Neuronal stem cell (in vitro differentiated cells): ENCODE measurements around the gene CWF19L1. TPM values are rescaled to one million over a fixed set of nuclear protein-coding genes. Genes with fewer than 3 reads are reported as not detected.

Experiments used
- DNase-seq: peaks from one replicate; pipeline ENCODE4 v3.0.0-alpha.2; 2013; ENCODE audit warnings: low spot score
- H2AFZ ChIP-seq: one replicate; pipeline ENCODE4 v1.6.1; 2013; ENCODE audit warnings: mild to moderate bottlenecking, low read length, inconsistent platforms
- H2AK5ac ChIP-seq: 2 replicates; pipeline ENCODE4 v1.6.1; 2013; ENCODE audit warnings: low read depth, mild to moderate bottlenecking, inconsistent platforms, low read length, moderate library complexity, mixed read lengths
- H2BK120ac ChIP-seq: 2 replicates; pipeline ENCODE4 v1.6.1; 2013; ENCODE audit warnings: low read depth, mild to moderate bottlenecking, inconsistent platforms, low read length, moderate library complexity, mixed read lengths
- H2BK12ac ChIP-seq: one replicate; pipeline ENCODE4 v1.6.1; 2013; ENCODE audit warnings: low read length, inconsistent platforms
- H2BK15ac ChIP-seq: 2 replicates; pipeline ENCODE4 v1.6.1; 2013; ENCODE audit warnings: mild to moderate bottlenecking, low read length, inconsistent platforms, mixed read lengths
- H2BK5ac ChIP-seq: one replicate; pipeline ENCODE4 v1.6.1; 2013; ENCODE audit warnings: inconsistent platforms, mild to moderate bottlenecking, low read length, moderate library complexity
- H3K14ac ChIP-seq: one replicate; pipeline ENCODE4 v1.6.1; 2013; ENCODE audit warnings: low read length, inconsistent platforms
- H3K18ac ChIP-seq: 2 replicates; pipeline ENCODE4 v1.6.1; 2013; ENCODE audit warnings: low read length, inconsistent platforms
- H3K23ac ChIP-seq: 2 replicates; pipeline ENCODE4 v1.6.1; 2013; ENCODE audit warnings: low read depth, mild to moderate bottlenecking, mixed read lengths, low read length, inconsistent platforms; ENCODE audit not compliant: poor library complexity
- H3K27ac ChIP-seq: replicated peaks from 3 replicates; pipeline ENCODE4 v1.5.1; 2013; ENCODE audit warnings: low read length, inconsistent platforms
- H3K27me3 ChIP-seq, 3 experiments: 2 replicates each; pipeline ENCODE4 v1.6.1; 2013; ENCODE audit warnings: low read length in 3 of 3, mild to moderate bottlenecking in 2 of 3, inconsistent platforms in 1 of 3, low read depth in 1 of 3, mixed read lengths in 1 of 3, moderate library complexity in 1 of 3; ENCODE audit not compliant: control insufficient read depth in 3 of 3, insufficient read depth in 3 of 3
- H3K36me3 ChIP-seq, 2 donors: replicated peaks in 1 of 2; 2 replicates each; pipeline ENCODE4 v1.6.1; 2013; ENCODE audit warnings: low read length in 2 of 2; ENCODE audit not compliant: control insufficient read depth in 2 of 2, insufficient read depth in 2 of 2
- H3K4ac ChIP-seq: 2 replicates; pipeline ENCODE4 v1.6.1; 2013; ENCODE audit warnings: inconsistent platforms, mild to moderate bottlenecking, low read length, moderate library complexity
- H3K4me1 ChIP-seq, 2 donors: 1 replicate in 1 of 2; 2 replicates in 1 of 2; pipeline ENCODE4 v1.6.1; 2013; ENCODE audit warnings: low read length in 2 of 2, low read depth in 1 of 2; ENCODE audit not compliant: control insufficient read depth in 2 of 2, insufficient read depth in 1 of 2
- H3K4me2 ChIP-seq: one replicate; pipeline ENCODE4 v1.6.1; 2013; ENCODE audit warnings: mild to moderate bottlenecking, low read length, inconsistent platforms; ENCODE audit not compliant: insufficient read depth, poor library complexity, severe bottlenecking
- H3K4me3 ChIP-seq, 2 donors: 2 replicates each; pipeline ENCODE4 v1.5.1; 2013; ENCODE audit warnings: low read length in 2 of 2, mild to moderate bottlenecking in 2 of 2, inconsistent platforms in 1 of 2, moderate library complexity in 1 of 2
- H3K79me1 ChIP-seq: one replicate; pipeline ENCODE4 v1.6.1; 2013; ENCODE audit warnings: low read depth, mild to moderate bottlenecking, inconsistent platforms, low read length, moderate library complexity
- H3K9ac ChIP-seq: one replicate; pipeline ENCODE4 v1.6.1; 2013; ENCODE audit warnings: mild to moderate bottlenecking, low read depth, low read length, inconsistent platforms; ENCODE audit not compliant: poor library complexity
- H3K9me3 ChIP-seq, 2 donors: replicated peaks in 1 of 2; 2 replicates each; pipeline versions ENCODE3 to v1.6.1; 2013; ENCODE audit warnings: low read length in 2 of 2, mild to moderate bottlenecking in 2 of 2, inconsistent platforms in 1 of 2, low read depth in 1 of 2, mixed read lengths in 1 of 2, moderate library complexity in 1 of 2; ENCODE audit not compliant: control insufficient read depth in 2 of 2, insufficient read depth in 1 of 2
- H4K8ac ChIP-seq: one replicate; pipeline ENCODE4 v1.6.1; 2013; ENCODE audit warnings: low read depth, mild to moderate bottlenecking, inconsistent platforms, low read length, moderate library complexity
- H4K91ac ChIP-seq: one replicate; pipeline ENCODE4 v1.6.1; 2013; ENCODE audit warnings: low read length, low read depth, mild to moderate bottlenecking, inconsistent platforms; ENCODE audit not compliant: poor library complexity
- WGBS, 2 donors: extraction: QIAGEN DNeasy Blood & Tissue Kit; methylation state at CpG; one replicate each; pipeline ENCODE4 v1.1.7; 2013; ENCODE audit warnings: missing lambda C conversion rate in 2 of 2, mixed read lengths in 1 of 2; ENCODE audit not compliant: insufficient read length in 2 of 2, insufficient replicate concordance in 1 of 2; ENCODE audit errors: extremely low coverage in 2 of 2; 5-methylcytosine and 5-hydroxymethylcytosine counted together
- polyA plus RNA-seq, 2 experiments: library from polyadenylated mRNA; stranded (reverse); fragments of 200-250 nt; gene quantifications; one replicate each; pipeline ENCODE4 v1.2.3, GENCODE V29; 2013

The CWF19L1 gene
- polyA plus RNA-seq (2013, experiment 1 of 2), result 15.5 TPM
- 14.3 TPM for polyA plus RNA-seq (2013, experiment 2 of 2)

GRCh38 chr10:100267239-100268104, at the start of gene CWF19L1:
CWF19L1 (minus strand) TSS chr10:100267638; CDS start chr10:100267593, 45 bp downstream.
- Histone ChIP-seq H3K4me2 (peak within 1 kb of the TSS; percentile 71), H3K14ac (no peak within 1 kb of the TSS), H3K36me3 (peaks cover 0 to 2% of the 10 kb centered on the region in 2 donors), H3K4me1 (peaks cover 2% of the 10 kb centered on the region in 2 donors), H3K27me3 (no peaks in the 10 kb centered on the region), H3K27ac (peak within 1 kb of the TSS; percentile 51), H3K18ac (peak within 1 kb of the TSS; percentile 8), H3K79me1 (peaks cover 3% of the 10 kb centered on the region), H2BK15ac (no peak within 1 kb of the TSS), H2BK12ac (no peak within 1 kb of the TSS), H2BK120ac (no peak within 1 kb of the TSS), H3K9me3 (peaks cover 0 to 4% of the 10 kb centered on the region in 2 donors), H4K8ac (no peak within 1 kb of the TSS), H3K4me3 (peak within 1 kb of the TSS; percentile 92 to 94), H2AFZ (peak within 1 kb of the TSS; percentile 89), H3K9ac (peak within 1 kb of the TSS; percentile 95), H2AK5ac (no peak within 1 kb of the TSS), H2BK5ac (no peak within 1 kb of the TSS), H3K4ac (no peak within 1 kb of the TSS), H4K91ac (no peak within 1 kb of the TSS), H3K23ac (peak within 1 kb of the TSS; percentile 1)
- no CpG with 5 or more reads among the region's 49 CpGs for WGBS, 2 donors
- DNase-seq, result peak; percentile 70

DNA sequence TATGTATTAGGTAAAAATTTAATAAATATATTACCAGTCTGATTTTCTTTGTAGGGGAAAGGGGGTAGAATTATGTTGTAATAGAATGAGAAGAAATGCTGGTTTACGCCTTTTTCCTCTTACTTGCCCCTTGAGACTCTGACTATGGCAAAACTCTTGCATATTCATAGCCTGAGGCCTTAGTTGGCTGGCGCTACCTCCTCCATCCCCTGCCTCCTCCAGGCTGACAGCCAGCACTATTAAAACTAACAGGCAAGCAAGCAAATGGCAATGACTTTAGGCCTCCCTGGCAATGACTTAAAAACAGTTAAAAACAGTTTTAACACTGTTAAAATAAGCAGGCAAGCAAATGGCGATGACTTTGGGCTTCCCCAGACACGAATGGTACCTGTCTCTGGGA, 48.2 kb upstream of the CWF19L1 start:
- H3K4ac ChIP-seq, result no peak overlapping the region
- peaks cover 0 to 42% (median 0%) of the 10 kb centered on the region in 3 experiments for H3K27me3 ChIP-seq
- no peak overlapping the region for H4K8ac ChIP-seq
- no peak overlapping the region for H2BK12ac ChIP-seq
- H3K9me3 ChIP-seq, result no peaks in the 10 kb centered on the region
- no peak overlapping the region for H2AFZ ChIP-seq
- no peak overlapping the region for H3K14ac ChIP-seq
- no peak overlapping the region for H3K27ac ChIP-seq
- H2BK15ac ChIP-seq, result no peak overlapping the region
- H2BK120ac ChIP-seq, result no peak overlapping the region
- peak overlapping the region; percentile 2 for H3K4me2 ChIP-seq
- no peak for DNase-seq
- no peaks in the 10 kb centered on the region for H3K4me1 ChIP-seq
- no peak overlapping the region for H3K23ac ChIP-seq
- no peak overlapping the region for H3K18ac ChIP-seq
- H4K91ac ChIP-seq, result no peak overlapping the region
- no peaks in the 10 kb centered on the region for H3K36me3 ChIP-seq
- H3K79me1 ChIP-seq, result no peaks in the 10 kb centered on the region
- H3K4me3 ChIP-seq, result no peak overlapping the region
- no peak overlapping the region for H2AK5ac ChIP-seq
- no peak overlapping the region for H3K9ac ChIP-seq
- no peak overlapping the region for H2BK5ac ChIP-seq
- no CpG with 5 or more reads among the region's 4 CpGs for WGBS, 2 donors

GRCh38 chr10:100311298-100311697, 43.9 kb upstream of the CWF19L1 start:
- no peaks in the 10 kb centered on the region for H3K36me3 ChIP-seq
- no peak overlapping the region for H2AFZ ChIP-seq
- no peak overlapping the region for H3K4me3 ChIP-seq
- no peak for DNase-seq
- H4K8ac ChIP-seq, result no peak overlapping the region
- no peak overlapping the region for H3K23ac ChIP-seq
- no peak overlapping the region for H3K9ac ChIP-seq
- no peak overlapping the region for H3K4me2 ChIP-seq
- H3K79me1 ChIP-seq, result no peaks in the 10 kb centered on the region
- H2BK12ac ChIP-seq, result no peak overlapping the region
- H2BK5ac ChIP-seq, result no peak overlapping the region
- no peak overlapping the region for H3K4ac ChIP-seq
- no peak overlapping the region for H3K18ac ChIP-seq
- no CpG with 5 or more reads among the region's 4 CpGs for WGBS, 2 donors
- no peak overlapping the region for H4K91ac ChIP-seq
- no peak overlapping the region for H3K27ac ChIP-seq
- H3K27me3 ChIP-seq, result peaks cover 0 to 63% (median 0%) of the 10 kb centered on the region in 3 experiments
- H2BK120ac ChIP-seq, result no peak overlapping the region
- no peaks in the 10 kb centered on the region for H3K9me3 ChIP-seq
- H3K4me1 ChIP-seq, result no peaks in the 10 kb centered on the region
- no peak overlapping the region for H2BK15ac ChIP-seq
- H3K14ac ChIP-seq, result no peak overlapping the region
- no peak overlapping the region for H2AK5ac ChIP-seq

- Histone ChIP-seq H2BK15ac (no peak overlapping the region), H3K18ac (no peak overlapping the region)
- no CpG with 5 or more reads among the region's 3 CpGs for WGBS, 2 donors
Measured at GRCh38 chr10:100307684-100308083, 40.2 kb upstream of the CWF19L1 start.

More at GRCh38 chr10:100307684-100308083, 40.2 kb upstream of the CWF19L1 start:
- H3K4me1 ChIP-seq, result no peaks in the 10 kb centered on the region
- H4K8ac ChIP-seq, result no peak overlapping the region
- no peak overlapping the region for H2AK5ac ChIP-seq
- H3K23ac ChIP-seq, result no peak overlapping the region
- no peaks in the 10 kb centered on the region for H3K79me1 ChIP-seq
- no peaks in the 10 kb centered on the region for H3K36me3 ChIP-seq
- no peak overlapping the region for H2AFZ ChIP-seq
- no peak overlapping the region for H2BK120ac ChIP-seq
- H2BK5ac ChIP-seq, result no peak overlapping the region
- no peak overlapping the region for H3K9ac ChIP-seq
- peaks cover 0 to 47% (median 0%) of the 10 kb centered on the region in 3 experiments for H3K27me3 ChIP-seq
- H3K4me2 ChIP-seq, result no peak overlapping the region
- DNase-seq, result no peak
- no peaks in the 10 kb centered on the region for H3K9me3 ChIP-seq
- H4K91ac ChIP-seq, result no peak overlapping the region
- H2BK12ac ChIP-seq, result no peak overlapping the region
- no peak overlapping the region for H3K4ac ChIP-seq
- no peak overlapping the region for H3K27ac ChIP-seq
- no peak overlapping the region for H3K4me3 ChIP-seq
- no peak overlapping the region for H3K14ac ChIP-seq
